NB4 (cell line): ENCODE results near the gene TMA7B.

Experiments
- MYC ChIP-seq: IDR thresholded peaks from 2 replicates; pipeline ENCODE4 v1.6.1; 2011; ENCODE audit warnings: low read depth, low read length
- TF ChIP-seq, protein P1 (sequence below): IDR thresholded peaks from one replicate; pipeline ENCODE4 v1.5.1; 2012; ENCODE audit warnings: low read depth, low read length
- TF ChIP-seq, protein P2 (sequence below): IDR thresholded peaks from 2 replicates; pipeline ENCODE4 v1.6.1; 2011; ENCODE audit warnings: low read depth, low read length

- no peak for TF ChIP-seq MYC
- TF ChIP-seq, protein P1, sequence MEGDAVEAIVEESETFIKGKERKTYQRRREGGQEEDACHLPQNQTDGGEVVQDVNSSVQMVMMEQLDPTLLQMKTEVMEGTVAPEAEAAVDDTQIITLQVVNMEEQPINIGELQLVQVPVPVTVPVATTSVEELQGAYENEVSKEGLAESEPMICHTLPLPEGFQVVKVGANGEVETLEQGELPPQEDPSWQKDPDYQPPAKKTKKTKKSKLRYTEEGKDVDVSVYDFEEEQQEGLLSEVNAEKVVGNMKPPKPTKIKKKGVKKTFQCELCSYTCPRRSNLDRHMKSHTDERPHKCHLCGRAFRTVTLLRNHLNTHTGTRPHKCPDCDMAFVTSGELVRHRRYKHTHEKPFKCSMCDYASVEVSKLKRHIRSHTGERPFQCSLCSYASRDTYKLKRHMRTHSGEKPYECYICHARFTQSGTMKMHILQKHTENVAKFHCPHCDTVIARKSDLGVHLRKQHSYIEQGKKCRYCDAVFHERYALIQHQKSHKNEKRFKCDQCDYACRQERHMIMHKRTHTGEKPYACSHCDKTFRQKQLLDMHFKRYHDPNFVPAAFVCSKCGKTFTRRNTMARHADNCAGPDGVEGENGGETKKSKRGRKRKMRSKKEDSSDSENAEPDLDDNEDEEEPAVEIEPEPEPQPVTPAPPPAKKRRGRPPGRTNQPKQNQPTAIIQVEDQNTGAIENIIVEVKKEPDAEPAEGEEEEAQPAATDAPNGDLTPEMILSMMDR = no peak
- TF ChIP-seq, protein P2, sequence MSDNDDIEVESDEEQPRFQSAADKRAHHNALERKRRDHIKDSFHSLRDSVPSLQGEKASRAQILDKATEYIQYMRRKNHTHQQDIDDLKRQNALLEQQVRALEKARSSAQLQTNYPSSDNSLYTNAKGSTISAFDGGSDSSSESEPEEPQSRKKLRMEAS = no peak
Observed at GRCh38 chr22:39996732-39997131, 36.5 kb downstream of the TMA7B start.
